PC-9 (cell line): ENCODE results near the gene ZBTB4.

Experiments
- CTCF ChIP-seq: fragments of 200-600 bp; sonication (generic); conservative IDR thresholded peaks from 2 replicates; pipeline ENCODE4 v1.6.1; 2017; ENCODE audit warnings: mixed run types, antibody characterized with exemption, mild to moderate bottlenecking, moderate library complexity
- EZH2 ChIP-seq: fragments of 200-600 bp; sonication (generic); IDR thresholded peaks from 2 replicates; pipeline ENCODE4 v1.8.0; 2017; ENCODE audit warnings: antibody characterized with exemption, low read depth

- TF ChIP-seq CTCF (no peak), EZH2 (no peak)
These were observed 53.7 kb downstream of the ZBTB4 start for GRCh38 chr17:7425756-7426155.
